ENCODE measurements around the gene DHX35. TPM values are rescaled to one million over a fixed set of nuclear protein-coding genes. Genes with fewer than 3 reads are reported as not detected.

DHX35 gene
- total RNA-seq, 2 experiments from 2014 or later, result 7.3 to 7.6 TPM

- Mint-ChIP-seq H3K36me3 (ENCODE audit: low read depth) (no peaks in the 10 kb centered on the region), H3K27ac (no peak overlapping the region), H3K4me1 (ENCODE audit: low read depth) (no peaks in the 10 kb centered on the region), H3K4me3 (no peak overlapping the region), H3K27me3 (no peaks in the 10 kb centered on the region), H3K9me3 (no peaks in the 10 kb centered on the region)
- Histone ChIP-seq H3K27me3 (ENCODE audit: control insufficient read depth in 1 of 2, insufficient read depth in 2 of 2, low read length in 2 of 2) (no peaks in the 10 kb centered on the region), H3K27ac (ENCODE audit: low read depth in 1 of 2, low read length in 2 of 2) (no peak overlapping the region), H3K36me3 (ENCODE audit: insufficient read depth, low read length) (peaks cover 6% of the 10 kb centered on the region), H3K4me1 (ENCODE audit: insufficient read depth, low read length) (no peaks in the 10 kb centered on the region), H3K4me3 (ENCODE audit: low read length) (no peak overlapping the region), H3K9me3 (ENCODE audit: control insufficient read depth in 1 of 2, insufficient read depth in 1 of 2, low read length in 2 of 2) (no peaks in the 10 kb centered on the region)
- TF ChIP-seq CTCF (IDR thresholded peaks at IDR 0.05), result no peak
- no peak for ATAC-seq (ENCODE audit: poor library complexity)
- DNase-seq, result no peak
- intact Hi-C loops (cut with DNase I, micrococcal nuclease), result no loop called here
- CTCF ChIA-PET, result no interaction called here
- POLR2A ChIA-PET, result no interaction called here
Measured at GRCh38 chr20:38947931-38948362, 14.2 kb upstream of the DHX35 start.

- Mint-ChIP-seq H3K4me1 (ENCODE audit: low read depth) (no peaks in the 10 kb centered on the region), H3K4me3 (no peak overlapping the region), H3K27ac (no peak overlapping the region), H3K9me3 (no peaks in the 10 kb centered on the region), H3K27me3 (no peaks in the 10 kb centered on the region), H3K36me3 (ENCODE audit: low read depth) (no peaks in the 10 kb centered on the region)
- H3K4me1 ChIP-seq (ENCODE audit: insufficient read depth, low read length), result no peaks in the 10 kb centered on the region
- ChIA-PET CTCF (no interaction called here), POLR2A (interaction anchor here (0.6 kb wide), 1 partner anchor 11 kb away, joined by 3 read pairs; no protein-coding TSS in a partner anchor)
- H3K36me3 ChIP-seq (ENCODE audit: insufficient read depth, low read length), result peaks cover 3% of the 10 kb centered on the region
- intact Hi-C loops (cut with DNase I, micrococcal nuclease), result no loop called here
- H3K27me3 ChIP-seq (ENCODE audit: control insufficient read depth in 1 of 2, insufficient read depth in 2 of 2, low read length in 2 of 2), result no peaks in the 10 kb centered on the region
- no peak for DNase-seq
- H3K4me3 ChIP-seq (ENCODE audit: low read length), result no peak overlapping the region
- H3K27ac ChIP-seq (ENCODE audit: low read depth in 1 of 2, low read length in 2 of 2), result no peak overlapping the region
- ATAC-seq (ENCODE audit: poor library complexity), result no peak
- H3K9me3 ChIP-seq (ENCODE audit: control insufficient read depth in 1 of 2, insufficient read depth in 1 of 2, low read length in 2 of 2), result no peaks in the 10 kb centered on the region
- no peak for TF ChIP-seq CTCF (IDR thresholded peaks at IDR 0.05)
Measured at GRCh38 chr20:38950254-38950653, 11.9 kb upstream of the DHX35 start.

- no peaks in the 10 kb centered on the region for H3K4me1 ChIP-seq (ENCODE audit: insufficient read depth, low read length)
- no peak overlapping the region for H3K27ac ChIP-seq (ENCODE audit: low read depth in 1 of 2, low read length in 2 of 2)
- no peaks in the 10 kb centered on the region for H3K27me3 Mint-ChIP-seq
- intact Hi-C loops (cut with DNase I, micrococcal nuclease), result no loop called here
- no peaks in the 10 kb centered on the region for H3K4me1 Mint-ChIP-seq (ENCODE audit: low read depth)
- H3K27ac Mint-ChIP-seq, result no peak overlapping the region
- peaks cover 3% of the 10 kb centered on the region for H3K36me3 ChIP-seq (ENCODE audit: insufficient read depth, low read length)
- no peak for TF ChIP-seq CTCF (IDR thresholded peaks at IDR 0.05)
- no peaks in the 10 kb centered on the region for H3K36me3 Mint-ChIP-seq (ENCODE audit: low read depth)
- no peaks in the 10 kb centered on the region for H3K9me3 Mint-ChIP-seq
- no peak overlapping the region for H3K4me3 Mint-ChIP-seq
- ChIA-PET POLR2A (no interaction called here), CTCF (no interaction called here)
- no peak overlapping the region for H3K4me3 ChIP-seq (ENCODE audit: low read length)
- no peak for ATAC-seq (ENCODE audit: poor library complexity)
- no peak for DNase-seq
- no peaks in the 10 kb centered on the region for H3K9me3 ChIP-seq (ENCODE audit: control insufficient read depth in 1 of 2, insufficient read depth in 1 of 2, low read length in 2 of 2)
- no peaks in the 10 kb centered on the region for H3K27me3 ChIP-seq (ENCODE audit: control insufficient read depth in 1 of 2, insufficient read depth in 2 of 2, low read length in 2 of 2)
Measured at GRCh38 chr20:38951611-38952010, 10.5 kb upstream of the DHX35 start.
